HCT116 (cell line): Measurements from ENCODE around the gene SCAANT1. TPM values are rescaled to one million over a fixed set of nuclear protein-coding genes. Genes with fewer than 3 reads are reported as not detected.

Experiments used
- ATAC-seq: fragments of 200-7000 bp; cut with Tn5 transposase; 2 replicates; pipeline ENCODE4 v1.9.1; 2020; ENCODE audit warnings: mild to moderate bottlenecking, moderate library complexity
- BruUV-seq: library from RNA; stranded (reverse); fragments of 400-500 nt; replicated peaks from 2 replicates; lab custom pipeline; 2021; lab: Mats Ljungman, UMichigan
- CTCF ChIA-PET: fragments of 300-600 bp; sonication (Branson Sonifier 250); formaldehyde crosslinking; loops from one replicate; lab custom pipeline; 2021; ENCODE audit warnings: antibody characterized with exemption; lab: Charles Lee
- POLR2A ChIA-PET: fragments of 300-600, 350-600 bp; sonication (Branson Sonifier 250); formaldehyde crosslinking; loops from one replicate; lab custom pipeline; 2021; ENCODE audit warnings: antibody characterized with exemption; lab: Charles Lee
- RAD21 ChIA-PET, 2 experiments: fragments of 300-600 bp; sonication (Branson Sonifier 250); formaldehyde crosslinking; loops; one replicate each; lab custom pipeline; 2023; ENCODE audit warnings: low total read pairs in 2 of 2; ENCODE audit not compliant: uncharacterized antibody in 2 of 2, unreplicated experiment in 2 of 2, low non-redundant PET in 1 of 2; lab: Charles Lee
- DNase-seq: peaks from one replicate; pipeline ENCODE4 v3.0.0-alpha.2; 2010; ENCODE audit warnings: low read depth, low spot score
- H2AFZ ChIP-seq: fragments of 200-600 bp; shearing (Covaris generic), sonication (generic); 2 replicates; pipeline ENCODE4 v1.6.1; 2017; ENCODE audit warnings: low read depth, mixed run types, mixed read lengths, antibody characterized with exemption, low read length; ENCODE audit not compliant: poor library complexity, severe bottlenecking
- H3K27ac ChIP-seq: 2 replicates; pipeline ENCODE4 v1.5.1; 2012; ENCODE audit warnings: low read depth, low read length
- H3K27me3 ChIP-seq: fragments of 200-600 bp; sonication (generic); 2 replicates; pipeline ENCODE4 v1.6.1; 2016; ENCODE audit warnings: mixed run types, low read length, mixed read lengths; ENCODE audit not compliant: insufficient read depth
- H3K36me3 ChIP-seq, 2 experiments: fragments of 200-500 bp in 1 of 2; fragments of 200-600 bp in 1 of 2; sonication (Bioruptor generic) in 1 of 2; sonication (generic) in 1 of 2; 2 replicates each; pipeline versions ENCODE4 v1.5.1 to v1.6.1; 2014 to 2016; ENCODE audit warnings: low read length in 2 of 2, inconsistent platforms in 1 of 2, mixed read lengths in 1 of 2, mixed run types in 1 of 2; ENCODE audit not compliant: insufficient read depth in 2 of 2, control insufficient read depth in 1 of 2
- H3K4me1 ChIP-seq, 2 experiments: fragments of 200-600 bp in 1 of 2; sonication (generic) in 1 of 2; 2 replicates each; pipeline versions ENCODE4 v1.5.1 to v1.6.1; 2012 to 2017; ENCODE audit warnings: low read length in 2 of 2, inconsistent platforms in 1 of 2, mild to moderate bottlenecking in 1 of 2, mixed read lengths in 1 of 2, mixed run types in 1 of 2, moderate library complexity in 1 of 2; ENCODE audit not compliant: insufficient read depth in 2 of 2, control insufficient read depth in 1 of 2
- H3K4me2 ChIP-seq: fragments of 200-600 bp; sonication (generic); 2 replicates; pipeline ENCODE4 v1.6.1; 2017; ENCODE audit warnings: mixed run types, low read length, mixed read lengths
- H3K4me3 ChIP-seq, 2 experiments: fragments of 200-600 bp in 1 of 2; sonication (generic) in 1 of 2; replicated peaks in 1 of 2; 2 replicates each; pipeline ENCODE4 v1.5.1; 2011 to 2016; ENCODE audit warnings: low read length in 2 of 2, control low read depth in 1 of 2, low read depth in 1 of 2, mild to moderate bottlenecking in 1 of 2, mixed read lengths in 1 of 2, mixed run types in 1 of 2
- H3K79me2 ChIP-seq: fragments of 200-600 bp; sonication (generic); 2 replicates; pipeline ENCODE4 v1.6.1; 2017; ENCODE audit warnings: mild to moderate bottlenecking, mixed run types, low read length, moderate library complexity, mixed read lengths; ENCODE audit not compliant: insufficient read depth
- H3K9ac ChIP-seq: fragments of 200-600 bp; sonication (generic); 2 replicates; pipeline ENCODE4 v1.6.1; 2016; ENCODE audit warnings: low read length, mixed read lengths
- H3K9me2 ChIP-seq: fragments of 200-600 bp; sonication (generic), shearing (Covaris generic); 2 replicates; pipeline ENCODE4 v1.6.1; 2017; ENCODE audit warnings: mixed run types, mild to moderate bottlenecking, moderate library complexity; ENCODE audit not compliant: insufficient read depth
- H3K9me3 ChIP-seq, 2 experiments: fragments of 200-500 bp in 1 of 2; fragments of 200-600 bp in 1 of 2; sonication (Bioruptor generic) in 1 of 2; sonication (generic) in 1 of 2; 2 replicates each; pipeline ENCODE4 v1.6.1; 2014 to 2017; ENCODE audit warnings: low read length in 2 of 2, mixed read lengths in 2 of 2, inconsistent platforms in 1 of 2, low read depth in 1 of 2, mild to moderate bottlenecking in 1 of 2, mixed run types in 1 of 2, moderate library complexity in 1 of 2; ENCODE audit not compliant: control insufficient read depth in 1 of 2, insufficient read depth in 1 of 2
- H4K20me1 ChIP-seq: fragments of 200-600 bp; sonication (generic), shearing (Covaris generic); 2 replicates; pipeline ENCODE4 v1.6.1; 2017; ENCODE audit warnings: mixed run types, mild to moderate bottlenecking, moderate library complexity; ENCODE audit not compliant: insufficient read depth
- CEBPB ChIP-seq: IDR thresholded peaks from 2 replicates; pipeline ENCODE4 v1.6.1; 2012; ENCODE audit warnings: low read depth
- EGR1 ChIP-seq: IDR thresholded peaks from 2 replicates; pipeline ENCODE4 v1.6.1; 2012; ENCODE audit warnings: low read depth
- ELF1 ChIP-seq: IDR thresholded peaks from 2 replicates; pipeline ENCODE4 v1.6.1; 2012; ENCODE audit warnings: low read depth, borderline replicate concordance
- EZH2 ChIP-seq: fragments of 200-600 bp; sonication (generic); IDR thresholded peaks from 2 replicates; pipeline ENCODE4 v1.6.1; 2017; ENCODE audit warnings: antibody characterized with exemption, mixed run types
- EZH2phosphoT487 ChIP-seq: fragments of 200-600 bp; IDR thresholded peaks from 2 replicates; pipeline ENCODE4 v1.6.1; 2018; ENCODE audit warnings: antibody characterized with exemption, borderline replicate concordance
- FOSL1 ChIP-seq: IDR thresholded peaks from 2 replicates; pipeline ENCODE4 v1.6.1; 2012; ENCODE audit warnings: low read depth
- JUND ChIP-seq: IDR thresholded peaks from 2 replicates; pipeline ENCODE4 v1.6.1; 2012
- POLR2A ChIP-seq: IDR thresholded peaks from 2 replicates; pipeline ENCODE4 v1.7.0; 2011; ENCODE audit warnings: borderline replicate concordance; ENCODE audit not compliant: insufficient read depth, insufficient read length; ENCODE audit errors: extremely low read depth
- POLR2AphosphoS5 ChIP-seq: IDR thresholded peaks from 2 replicates; pipeline ENCODE4 v1.6.1; 2011; ENCODE audit warnings: mild to moderate bottlenecking, low read depth, low read length, moderate library complexity
- SP1 ChIP-seq: IDR thresholded peaks from 2 replicates; pipeline ENCODE4 v1.6.1; 2012; ENCODE audit warnings: low read depth
- SRF ChIP-seq: IDR thresholded peaks from 2 replicates; pipeline ENCODE4 v1.6.1; 2012; ENCODE audit warnings: low read depth
- YY1 ChIP-seq: IDR thresholded peaks from 2 replicates; pipeline ENCODE4 v1.6.1; 2011; ENCODE audit warnings: low read length, low read depth, moderate library complexity, mild to moderate bottlenecking; ENCODE audit not compliant: insufficient replicate concordance; ENCODE audit errors: extremely low read depth
- ZFX ChIP-seq: fragments of 450-650 bp; IDR thresholded peaks from 2 replicates; pipeline ENCODE4 v1.6.1; 2017
- ZNF274 ChIP-seq: fragments of 200-500 bp; sonication (Bioruptor generic); IDR thresholded peaks from 2 replicates; pipeline ENCODE4 v1.6.1; 2014; ENCODE audit warnings: mild to moderate bottlenecking, low read depth, low read length, inconsistent platforms
- intact Hi-C: fragments of 100-400 bp; cut with micrococcal nuclease; formaldehyde crosslinking; loops from 2 replicates; pipeline ENCODE4 v1.10.0; 2022
- total RNA-seq: library from RNA; stranded (reverse); gene quantifications from one replicate; pipeline ENCODE4 v1.2.1, GENCODE V29; 2021; ENCODE audit not compliant: unreplicated experiment
- TF ChIP-seq, protein P1 (sequence below): IDR thresholded peaks from 2 replicates; pipeline ENCODE4 v1.6.1; 2011; ENCODE audit warnings: mild to moderate bottlenecking, low read length, moderate library complexity; ENCODE audit not compliant: insufficient replicate concordance; ENCODE audit errors: extremely low read depth
- TF ChIP-seq, protein P2 (sequence below): IDR thresholded peaks from 2 replicates; pipeline ENCODE4 v1.6.1; 2012
- TF ChIP-seq, protein P3 (sequence below): IDR thresholded peaks from 2 replicates; pipeline ENCODE4 v1.6.1; 2012
- TF ChIP-seq, protein P4 (sequence below), 3 experiments: fragments of 200-600 bp in 1 of 3; sonication (generic) in 1 of 3; IDR thresholded peaks in 2 of 3; conservative IDR thresholded peaks in 1 of 3; 2 replicates each; pipeline ENCODE4 v1.5.1; 2012 to 2017; ENCODE audit warnings: low read depth in 2 of 3, low read length in 2 of 3, antibody characterized with exemption in 1 of 3, borderline replicate concordance in 1 of 3, control low read depth in 1 of 3, mild to moderate bottlenecking in 1 of 3, mixed read lengths in 1 of 3, mixed run types in 1 of 3, moderate library complexity in 1 of 3; ENCODE audit not compliant: insufficient read depth in 1 of 3
- TF ChIP-seq, protein P5 (sequence below): IDR thresholded peaks from 2 replicates; pipeline ENCODE4 v1.6.1; 2012; ENCODE audit warnings: low read depth

SCAANT1 gene
- total RNA-seq, 1 experiment from 2014 or later: not detected

DNA sequence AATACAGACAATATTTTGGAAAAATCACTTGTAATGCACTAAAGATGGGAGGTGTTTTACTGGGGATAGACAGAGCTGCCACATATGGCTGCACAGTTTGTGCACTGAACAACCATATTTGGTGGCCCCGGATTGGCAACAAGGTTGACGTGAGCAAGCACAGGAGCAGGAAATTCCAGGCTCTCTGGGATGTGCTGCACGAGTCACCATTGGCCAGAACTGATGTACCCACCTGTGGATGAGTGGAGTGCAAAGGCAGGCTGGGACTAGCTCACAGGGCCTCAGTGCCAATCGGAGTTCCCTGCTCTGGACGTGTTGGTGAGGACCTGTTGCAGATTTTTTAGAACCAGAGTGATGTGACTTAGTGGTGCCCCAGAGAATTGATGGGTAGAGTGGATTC, 42.0 kb upstream of the SCAANT1 start:
- no peak for TF ChIP-seq EZH2
- TF ChIP-seq, protein P1, sequence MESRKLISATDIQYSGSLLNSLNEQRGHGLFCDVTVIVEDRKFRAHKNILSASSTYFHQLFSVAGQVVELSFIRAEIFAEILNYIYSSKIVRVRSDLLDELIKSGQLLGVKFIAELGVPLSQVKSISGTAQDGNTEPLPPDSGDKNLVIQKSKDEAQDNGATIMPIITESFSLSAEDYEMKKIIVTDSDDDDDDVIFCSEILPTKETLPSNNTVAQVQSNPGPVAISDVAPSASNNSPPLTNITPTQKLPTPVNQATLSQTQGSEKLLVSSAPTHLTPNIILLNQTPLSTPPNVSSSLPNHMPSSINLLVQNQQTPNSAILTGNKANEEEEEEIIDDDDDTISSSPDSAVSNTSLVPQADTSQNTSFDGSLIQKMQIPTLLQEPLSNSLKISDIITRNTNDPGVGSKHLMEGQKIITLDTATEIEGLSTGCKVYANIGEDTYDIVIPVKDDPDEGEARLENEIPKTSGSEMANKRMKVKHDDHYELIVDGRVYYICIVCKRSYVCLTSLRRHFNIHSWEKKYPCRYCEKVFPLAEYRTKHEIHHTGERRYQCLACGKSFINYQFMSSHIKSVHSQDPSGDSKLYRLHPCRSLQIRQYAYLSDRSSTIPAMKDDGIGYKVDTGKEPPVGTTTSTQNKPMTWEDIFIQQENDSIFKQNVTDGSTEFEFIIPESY: no peak
- TF ChIP-seq, protein P2, sequence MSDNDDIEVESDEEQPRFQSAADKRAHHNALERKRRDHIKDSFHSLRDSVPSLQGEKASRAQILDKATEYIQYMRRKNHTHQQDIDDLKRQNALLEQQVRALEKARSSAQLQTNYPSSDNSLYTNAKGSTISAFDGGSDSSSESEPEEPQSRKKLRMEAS: no peak
- TF ChIP-seq EGR1: no peak
- TF ChIP-seq POLR2A: no peak
- TF ChIP-seq EZH2phosphoT487: no peak
- no peak for TF ChIP-seq CEBPB
- no peak for TF ChIP-seq ELF1
- TF ChIP-seq, protein P3, sequence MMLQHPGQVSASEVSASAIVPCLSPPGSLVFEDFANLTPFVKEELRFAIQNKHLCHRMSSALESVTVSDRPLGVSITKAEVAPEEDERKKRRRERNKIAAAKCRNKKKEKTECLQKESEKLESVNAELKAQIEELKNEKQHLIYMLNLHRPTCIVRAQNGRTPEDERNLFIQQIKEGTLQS: no peak
- TF ChIP-seq SRF: no peak
- no peak for TF ChIP-seq ZFX
- TF ChIP-seq, protein P4, sequence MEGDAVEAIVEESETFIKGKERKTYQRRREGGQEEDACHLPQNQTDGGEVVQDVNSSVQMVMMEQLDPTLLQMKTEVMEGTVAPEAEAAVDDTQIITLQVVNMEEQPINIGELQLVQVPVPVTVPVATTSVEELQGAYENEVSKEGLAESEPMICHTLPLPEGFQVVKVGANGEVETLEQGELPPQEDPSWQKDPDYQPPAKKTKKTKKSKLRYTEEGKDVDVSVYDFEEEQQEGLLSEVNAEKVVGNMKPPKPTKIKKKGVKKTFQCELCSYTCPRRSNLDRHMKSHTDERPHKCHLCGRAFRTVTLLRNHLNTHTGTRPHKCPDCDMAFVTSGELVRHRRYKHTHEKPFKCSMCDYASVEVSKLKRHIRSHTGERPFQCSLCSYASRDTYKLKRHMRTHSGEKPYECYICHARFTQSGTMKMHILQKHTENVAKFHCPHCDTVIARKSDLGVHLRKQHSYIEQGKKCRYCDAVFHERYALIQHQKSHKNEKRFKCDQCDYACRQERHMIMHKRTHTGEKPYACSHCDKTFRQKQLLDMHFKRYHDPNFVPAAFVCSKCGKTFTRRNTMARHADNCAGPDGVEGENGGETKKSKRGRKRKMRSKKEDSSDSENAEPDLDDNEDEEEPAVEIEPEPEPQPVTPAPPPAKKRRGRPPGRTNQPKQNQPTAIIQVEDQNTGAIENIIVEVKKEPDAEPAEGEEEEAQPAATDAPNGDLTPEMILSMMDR (IDR thresholded peaks at IDR 0.05 in 2 of 3, conservative IDR thresholded peaks at IDR 0.05 in 1 of 3; ENCODE audit: borderline replicate concordance in 1 of 3, insufficient read depth in 1 of 3, low read depth in 2 of 3, low read length in 2 of 3): no peak
- TF ChIP-seq JUND: no peak
- no peak for TF ChIP-seq YY1
- TF ChIP-seq, protein P5, sequence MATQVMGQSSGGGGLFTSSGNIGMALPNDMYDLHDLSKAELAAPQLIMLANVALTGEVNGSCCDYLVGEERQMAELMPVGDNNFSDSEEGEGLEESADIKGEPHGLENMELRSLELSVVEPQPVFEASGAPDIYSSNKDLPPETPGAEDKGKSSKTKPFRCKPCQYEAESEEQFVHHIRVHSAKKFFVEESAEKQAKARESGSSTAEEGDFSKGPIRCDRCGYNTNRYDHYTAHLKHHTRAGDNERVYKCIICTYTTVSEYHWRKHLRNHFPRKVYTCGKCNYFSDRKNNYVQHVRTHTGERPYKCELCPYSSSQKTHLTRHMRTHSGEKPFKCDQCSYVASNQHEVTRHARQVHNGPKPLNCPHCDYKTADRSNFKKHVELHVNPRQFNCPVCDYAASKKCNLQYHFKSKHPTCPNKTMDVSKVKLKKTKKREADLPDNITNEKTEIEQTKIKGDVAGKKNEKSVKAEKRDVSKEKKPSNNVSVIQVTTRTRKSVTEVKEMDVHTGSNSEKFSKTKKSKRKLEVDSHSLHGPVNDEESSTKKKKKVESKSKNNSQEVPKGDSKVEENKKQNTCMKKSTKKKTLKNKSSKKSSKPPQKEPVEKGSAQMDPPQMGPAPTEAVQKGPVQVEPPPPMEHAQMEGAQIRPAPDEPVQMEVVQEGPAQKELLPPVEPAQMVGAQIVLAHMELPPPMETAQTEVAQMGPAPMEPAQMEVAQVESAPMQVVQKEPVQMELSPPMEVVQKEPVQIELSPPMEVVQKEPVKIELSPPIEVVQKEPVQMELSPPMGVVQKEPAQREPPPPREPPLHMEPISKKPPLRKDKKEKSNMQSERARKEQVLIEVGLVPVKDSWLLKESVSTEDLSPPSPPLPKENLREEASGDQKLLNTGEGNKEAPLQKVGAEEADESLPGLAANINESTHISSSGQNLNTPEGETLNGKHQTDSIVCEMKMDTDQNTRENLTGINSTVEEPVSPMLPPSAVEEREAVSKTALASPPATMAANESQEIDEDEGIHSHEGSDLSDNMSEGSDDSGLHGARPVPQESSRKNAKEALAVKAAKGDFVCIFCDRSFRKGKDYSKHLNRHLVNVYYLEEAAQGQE: no peak
- no peak for TF ChIP-seq FOSL1
- TF ChIP-seq POLR2AphosphoS5: no peak
- TF ChIP-seq ZNF274: no peak
- TF ChIP-seq SP1: no peak
- RAD21 ChIA-PET: no interaction called here
- H3K27me3 ChIP-seq: no peaks in the 10 kb centered on the region
- CTCF ChIA-PET: no interaction called here
- no peaks in the 10 kb centered on the region for H3K4me1 ChIP-seq
- no peak for ATAC-seq
- H4K20me1 ChIP-seq: peaks cover 6% of the 10 kb centered on the region; the same call in 1 of the 2 replicates
- no peak overlapping the region for H3K4me3 ChIP-seq
- no peak overlapping the region for H3K4me2 ChIP-seq
- H3K9me2 ChIP-seq: no peaks in the 10 kb centered on the region
- POLR2A ChIA-PET: no interaction called here
- intact Hi-C loops: no loop called here
- H3K36me3 ChIP-seq: no peaks in the 10 kb centered on the region
- DNase-seq: no peak
- no TSS peak for BruUV-seq
- no peak overlapping the region for H3K27ac ChIP-seq
- H3K9me3 ChIP-seq: no peaks in the 10 kb centered on the region
- H3K9ac ChIP-seq: no peak overlapping the region
- H2AFZ ChIP-seq: no peak overlapping the region
- peaks cover 45% of the 10 kb centered on the region for H3K79me2 ChIP-seq
